Measurements from ENCODE around the gene UBXN10.

Gene UBXN10

DNA sequence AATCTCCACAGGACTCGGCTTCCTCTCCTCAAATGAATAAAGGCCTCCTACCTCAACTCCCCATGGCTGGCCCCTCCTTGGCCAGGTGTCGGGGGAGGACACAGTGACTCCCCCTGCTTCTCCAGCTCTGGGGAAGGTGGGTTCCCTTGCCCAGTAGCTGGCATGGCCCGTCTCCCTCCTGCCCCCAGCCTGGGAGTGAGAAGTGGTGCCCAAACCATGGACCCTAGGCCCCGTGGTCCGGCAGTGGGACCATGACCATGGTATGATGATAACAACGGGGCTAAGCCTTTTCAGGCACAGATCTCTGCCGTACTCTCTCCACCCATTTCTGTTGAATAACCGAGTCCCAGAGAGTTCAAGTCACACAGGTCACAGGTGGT lies 35.6 kb upstream of the UBXN10 start:
- no peaks in the 10 kb centered on the region for H3K36me3 ChIP-seq (ENCODE audit: insufficient read depth, low read length)
- peaks cover 4% of the 10 kb centered on the region for H3K4me1 ChIP-seq (ENCODE audit: insufficient read depth, low read length, poor library complexity, severe bottlenecking)
- no peak overlapping the region for H3K4me2 ChIP-seq (ENCODE audit: low read depth, low read length, poor library complexity, severe bottlenecking)
- H3K9ac ChIP-seq (ENCODE audit: low read depth, low read length, poor library complexity, severe bottlenecking), result no peak overlapping the region
- no peaks in the 10 kb centered on the region for H3K9me2 ChIP-seq (replicated peaks; ENCODE audit: low read depth, low read length)
- H2AFZ ChIP-seq (ENCODE audit: low read length), result no peak overlapping the region
- H3K27me3 ChIP-seq (ENCODE audit: insufficient read depth, low read length, poor library complexity, severe bottlenecking), result no peaks in the 10 kb centered on the region
- no peak for TF ChIP-seq EZH2phosphoT487 (IDR thresholded peaks at IDR 0.05; ENCODE audit: borderline replicate concordance)
- TF ChIP-seq, protein P1, sequence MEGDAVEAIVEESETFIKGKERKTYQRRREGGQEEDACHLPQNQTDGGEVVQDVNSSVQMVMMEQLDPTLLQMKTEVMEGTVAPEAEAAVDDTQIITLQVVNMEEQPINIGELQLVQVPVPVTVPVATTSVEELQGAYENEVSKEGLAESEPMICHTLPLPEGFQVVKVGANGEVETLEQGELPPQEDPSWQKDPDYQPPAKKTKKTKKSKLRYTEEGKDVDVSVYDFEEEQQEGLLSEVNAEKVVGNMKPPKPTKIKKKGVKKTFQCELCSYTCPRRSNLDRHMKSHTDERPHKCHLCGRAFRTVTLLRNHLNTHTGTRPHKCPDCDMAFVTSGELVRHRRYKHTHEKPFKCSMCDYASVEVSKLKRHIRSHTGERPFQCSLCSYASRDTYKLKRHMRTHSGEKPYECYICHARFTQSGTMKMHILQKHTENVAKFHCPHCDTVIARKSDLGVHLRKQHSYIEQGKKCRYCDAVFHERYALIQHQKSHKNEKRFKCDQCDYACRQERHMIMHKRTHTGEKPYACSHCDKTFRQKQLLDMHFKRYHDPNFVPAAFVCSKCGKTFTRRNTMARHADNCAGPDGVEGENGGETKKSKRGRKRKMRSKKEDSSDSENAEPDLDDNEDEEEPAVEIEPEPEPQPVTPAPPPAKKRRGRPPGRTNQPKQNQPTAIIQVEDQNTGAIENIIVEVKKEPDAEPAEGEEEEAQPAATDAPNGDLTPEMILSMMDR (conservative IDR thresholded peaks at IDR 0.05; ENCODE audit: low read length), result no peak
- H3F3A ChIP-seq (ENCODE audit: low read depth), result no peaks in the 10 kb centered on the region
- no peaks in the 10 kb centered on the region for H3K79me2 ChIP-seq (ENCODE audit: insufficient read depth, low read length)
- no peaks in the 10 kb centered on the region for H3K9me3 ChIP-seq (ENCODE audit: insufficient read depth, low read depth, low read length)
- H3K4me3 ChIP-seq (ENCODE audit: low read length, poor library complexity, severe bottlenecking), result no peak overlapping the region
- H4K20me1 ChIP-seq (ENCODE audit: insufficient read depth, low read length, poor library complexity, severe bottlenecking), result no peaks in the 10 kb centered on the region

- no peaks in the 10 kb centered on the region for H3K36me3 ChIP-seq (ENCODE audit: insufficient read depth, low read length)
- no peak overlapping the region for H2AFZ ChIP-seq (ENCODE audit: low read length)
- H3K4me3 ChIP-seq (ENCODE audit: low read length, poor library complexity, severe bottlenecking), result no peak overlapping the region
- no peak overlapping the region for H3K4me2 ChIP-seq (ENCODE audit: low read depth, low read length, poor library complexity, severe bottlenecking)
- no peaks in the 10 kb centered on the region for H3K79me2 ChIP-seq (ENCODE audit: insufficient read depth, low read length)
- H3K9me2 ChIP-seq (replicated peaks; ENCODE audit: low read depth, low read length), result no peaks in the 10 kb centered on the region
- no peaks in the 10 kb centered on the region for H3K9me3 ChIP-seq (ENCODE audit: insufficient read depth, low read depth, low read length)
- no peak overlapping the region for H3K9ac ChIP-seq (ENCODE audit: low read depth, low read length, poor library complexity, severe bottlenecking)
- TF ChIP-seq, protein P1 (conservative IDR thresholded peaks at IDR 0.05; ENCODE audit: low read length), result no peak
- no peak for TF ChIP-seq EZH2phosphoT487 (IDR thresholded peaks at IDR 0.05; ENCODE audit: borderline replicate concordance)
- H3K4me1 ChIP-seq (ENCODE audit: insufficient read depth, low read length, poor library complexity, severe bottlenecking), result peaks cover 4% of the 10 kb centered on the region
- H3K27me3 ChIP-seq (ENCODE audit: insufficient read depth, low read length, poor library complexity, severe bottlenecking), result no peaks in the 10 kb centered on the region
- no peaks in the 10 kb centered on the region for H3F3A ChIP-seq (ENCODE audit: low read depth)
- H4K20me1 ChIP-seq (ENCODE audit: insufficient read depth, low read length, poor library complexity, severe bottlenecking), result no peaks in the 10 kb centered on the region
Observed at GRCh38 chr1:20150969-20151368, 34.9 kb upstream of the UBXN10 start.

DNA sequence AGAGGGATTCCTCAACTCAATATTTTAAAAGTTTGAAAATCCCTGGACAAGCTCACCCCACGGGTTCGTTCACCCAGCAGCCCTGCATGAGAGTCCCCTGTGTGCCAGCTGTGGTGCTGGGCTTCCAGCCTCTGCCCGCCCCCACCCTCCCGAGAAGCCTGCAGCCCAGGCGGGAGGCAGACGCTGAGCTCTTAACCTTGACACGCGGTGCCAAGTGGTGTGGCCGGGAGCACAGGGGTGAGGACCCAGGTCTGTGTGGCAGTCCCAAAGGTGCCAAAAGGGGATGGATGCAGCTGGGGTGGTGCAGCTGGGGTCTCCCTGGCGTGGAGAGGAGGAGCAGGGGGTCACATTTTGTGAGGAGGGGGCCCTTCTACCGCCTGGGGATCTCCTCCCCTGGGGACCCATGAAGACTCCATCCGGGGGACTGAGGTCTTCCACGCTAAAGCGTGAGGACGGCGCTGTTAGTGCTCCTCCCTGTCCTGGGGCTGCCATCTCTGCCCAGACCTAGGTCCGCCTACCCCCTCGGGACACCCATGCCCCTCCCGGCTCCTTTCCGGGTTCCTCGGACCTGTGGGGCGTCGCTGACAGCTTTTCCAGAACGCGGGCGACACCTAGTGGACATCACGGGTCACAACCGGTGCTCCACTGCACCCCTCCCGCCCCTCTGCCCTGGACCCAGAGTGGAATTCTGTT lies 33.8 kb upstream of the UBXN10 start:
- H3K4me1 ChIP-seq (ENCODE audit: insufficient read depth, low read length, poor library complexity, severe bottlenecking), result peaks cover 4% of the 10 kb centered on the region
- H3K9me3 ChIP-seq (ENCODE audit: insufficient read depth, low read depth, low read length), result no peaks in the 10 kb centered on the region
- H4K20me1 ChIP-seq (ENCODE audit: insufficient read depth, low read length, poor library complexity, severe bottlenecking), result no peaks in the 10 kb centered on the region
- no peak for TF ChIP-seq EZH2phosphoT487 (IDR thresholded peaks at IDR 0.05; ENCODE audit: borderline replicate concordance)
- TF ChIP-seq, protein P1 (conservative IDR thresholded peaks at IDR 0.05; ENCODE audit: low read length), result peak; percentile 90
- peak overlapping the region; percentile 55 for H3K9ac ChIP-seq (ENCODE audit: low read depth, low read length, poor library complexity, severe bottlenecking)
- peak overlapping the region; percentile 78 for H3K4me3 ChIP-seq (ENCODE audit: low read length, poor library complexity, severe bottlenecking)
- peak overlapping the region; percentile 100 for H2AFZ ChIP-seq (ENCODE audit: low read length)
- H3K9me2 ChIP-seq (replicated peaks; ENCODE audit: low read depth, low read length), result no peaks in the 10 kb centered on the region
- H3K79me2 ChIP-seq (ENCODE audit: insufficient read depth, low read length), result no peaks in the 10 kb centered on the region
- H3K27me3 ChIP-seq (ENCODE audit: insufficient read depth, low read length, poor library complexity, severe bottlenecking), result no peaks in the 10 kb centered on the region
- no peaks in the 10 kb centered on the region for H3F3A ChIP-seq (ENCODE audit: low read depth)
- no peaks in the 10 kb centered on the region for H3K36me3 ChIP-seq (ENCODE audit: insufficient read depth, low read length)
- peak overlapping the region; percentile 89 for H3K4me2 ChIP-seq (ENCODE audit: low read depth, low read length, poor library complexity, severe bottlenecking)
